H9 (cell line): Measurements from ENCODE around the gene VEGFD. TPM values are rescaled to one million over a fixed set of nuclear protein-coding genes. Genes with fewer than 3 reads are reported as not detected.

Experiments
- DNase-seq: peaks from one replicate; pipeline ENCODE4 v3.0.0-alpha.2; 2017
- H2AFZ ChIP-seq: one replicate; pipeline ENCODE4 v1.6.1; 2013; ENCODE audit warnings: mild to moderate bottlenecking, low read length, control low read depth, moderate library complexity
- H2AK5ac ChIP-seq: 2 replicates; pipeline ENCODE4 v1.6.1; 2013; ENCODE audit warnings: low read length, control low read depth, mixed read lengths; ENCODE audit not compliant: insufficient read length
- H2BK120ac ChIP-seq: one replicate; pipeline ENCODE4 v1.6.1; 2013; ENCODE audit warnings: low read depth, mild to moderate bottlenecking, low read length, control low read depth, inconsistent platforms; ENCODE audit not compliant: poor library complexity, severe bottlenecking
- H2BK12ac ChIP-seq: 2 replicates; pipeline ENCODE4 v1.6.1; 2013; ENCODE audit warnings: low read length, control low read depth, mixed read lengths, low read depth; ENCODE audit not compliant: insufficient read length
- H2BK15ac ChIP-seq: 2 replicates; pipeline ENCODE4 v1.6.1; 2013; ENCODE audit warnings: low read depth, low read length, control low read depth
- H2BK20ac ChIP-seq: one replicate; pipeline ENCODE4 v1.6.1; 2013; ENCODE audit warnings: low read depth, mild to moderate bottlenecking, low read length, control low read depth, inconsistent platforms; ENCODE audit not compliant: poor library complexity, severe bottlenecking
- H2BK5ac ChIP-seq: 2 replicates; pipeline ENCODE4 v1.6.1; 2013; ENCODE audit warnings: low read length, control low read depth, mixed read lengths; ENCODE audit not compliant: insufficient read length
- H3K14ac ChIP-seq: 2 replicates; pipeline ENCODE4 v1.6.1; 2013; ENCODE audit warnings: low read length, control low read depth; ENCODE audit not compliant: insufficient read depth
- H3K18ac ChIP-seq: 2 replicates; pipeline ENCODE4 v1.6.1; 2013; ENCODE audit warnings: low read depth, mild to moderate bottlenecking, mixed read lengths, low read length, control low read depth; ENCODE audit not compliant: insufficient read length
- H3K23ac ChIP-seq: 2 replicates; pipeline ENCODE4 v1.6.1; 2013; ENCODE audit warnings: low read length, control low read depth, mixed read lengths, low read depth; ENCODE audit not compliant: insufficient read length
- H3K23me2 ChIP-seq: 2 replicates; pipeline ENCODE4 v1.6.1; 2013; ENCODE audit warnings: low read depth, mild to moderate bottlenecking, mixed read lengths, low read length, control low read depth; ENCODE audit not compliant: insufficient read length, poor library complexity, severe bottlenecking
- H3K27ac ChIP-seq: 2 replicates; pipeline ENCODE4 v1.5.1; 2013; ENCODE audit warnings: low read length, control low read depth, mixed read lengths, low read depth; ENCODE audit not compliant: insufficient read length
- H3K27me3 ChIP-seq: 2 replicates; pipeline ENCODE4 v1.6.1; 2013; ENCODE audit warnings: low read length, control low read depth, inconsistent platforms; ENCODE audit not compliant: insufficient read depth
- H3K4ac ChIP-seq: 2 replicates; pipeline ENCODE4 v1.6.1; 2013; ENCODE audit warnings: low read depth, mild to moderate bottlenecking, control low read depth, inconsistent platforms, low read length, moderate library complexity
- H3K4me1 ChIP-seq: 2 replicates; pipeline ENCODE4 v1.6.1; 2013; ENCODE audit warnings: low read length, control low read depth, inconsistent platforms; ENCODE audit not compliant: insufficient read depth
- H3K4me2 ChIP-seq: 2 replicates; pipeline ENCODE4 v1.6.1; 2013; ENCODE audit warnings: low read length, control low read depth, mixed read lengths; ENCODE audit not compliant: insufficient read length, insufficient read depth
- H3K56ac ChIP-seq: 2 replicates; pipeline ENCODE4 v1.6.1; 2013; ENCODE audit warnings: low read depth, mild to moderate bottlenecking, mixed read lengths, low read length, control low read depth; ENCODE audit not compliant: insufficient read length
- H3K79me1 ChIP-seq: 2 replicates; pipeline ENCODE4 v1.6.1; 2013; ENCODE audit warnings: low read depth, mild to moderate bottlenecking, moderate library complexity, low read length, control low read depth, inconsistent platforms; ENCODE audit not compliant: insufficient read depth, poor library complexity, severe bottlenecking
- H3K79me2 ChIP-seq: 2 replicates; pipeline ENCODE4 v1.6.1; 2013; ENCODE audit warnings: low read length, control low read depth, inconsistent platforms; ENCODE audit not compliant: insufficient read depth
- H3K9ac ChIP-seq: 2 replicates; pipeline ENCODE4 v1.6.1; 2013; ENCODE audit warnings: low read length, control low read depth, mixed read lengths; ENCODE audit not compliant: insufficient read length; ENCODE audit errors: extremely low read depth
- H3K9me3 ChIP-seq: one replicate; pipeline ENCODE4 v1.6.1; 2013; ENCODE audit warnings: low read depth, low read length, inconsistent platforms; ENCODE audit not compliant: control insufficient read depth
- H3T11ph ChIP-seq: one replicate; pipeline ENCODE4 v1.6.1; 2013; ENCODE audit warnings: mild to moderate bottlenecking, low read length, control low read depth, inconsistent platforms
- H4K20me1 ChIP-seq: one replicate; pipeline ENCODE4 v1.6.1; 2013; ENCODE audit not compliant: control insufficient read depth, insufficient read length, insufficient read depth
- H4K5ac ChIP-seq: 2 replicates; pipeline ENCODE4 v1.6.1; 2013; ENCODE audit warnings: low read depth, mild to moderate bottlenecking, mixed read lengths, low read length, control low read depth; ENCODE audit not compliant: insufficient read length
- H4K8ac ChIP-seq: replicated peaks from 2 replicates; pipeline ENCODE4 v1.6.1; 2013; ENCODE audit warnings: low read length, control low read depth, mixed read lengths, low read depth; ENCODE audit not compliant: insufficient read length
- H4K91ac ChIP-seq: 2 replicates; pipeline ENCODE4 v1.6.1; 2013; ENCODE audit warnings: low read depth, mild to moderate bottlenecking, moderate library complexity, mixed read lengths, low read length, control low read depth; ENCODE audit not compliant: insufficient read length
- H3K27ac Mint-ChIP-seq, 3 experiments: 2 replicates in 2 of 3; 3 replicates in 1 of 3; pipeline ENCODE4 v1.8.0; 2020 to 2021; ENCODE audit warnings: mixed read lengths in 3 of 3, mild to moderate bottlenecking in 1 of 3, moderate library complexity in 1 of 3
- H3K27me3 Mint-ChIP-seq: 2 replicates; pipeline ENCODE4 v1.8.0; 2021; ENCODE audit warnings: low read depth, mild to moderate bottlenecking, moderate library complexity, mixed read lengths
- H3K36me3 Mint-ChIP-seq, 3 experiments: 2 replicates in 2 of 3; 3 replicates in 1 of 3; pipeline ENCODE4 v1.8.0; 2020 to 2021; ENCODE audit warnings: low read depth in 3 of 3, mixed read lengths in 3 of 3; ENCODE audit not compliant: insufficient read depth in 1 of 3
- H3K4me1 Mint-ChIP-seq, 2 experiments: 2 replicates each; pipeline ENCODE4 v1.8.0; 2020; ENCODE audit warnings: mixed read lengths in 2 of 2
- H3K4me3 Mint-ChIP-seq, 2 experiments: 2 replicates in 1 of 2; 3 replicates in 1 of 2; pipeline ENCODE4 v1.8.0; 2020 to 2021; ENCODE audit warnings: mild to moderate bottlenecking in 2 of 2, mixed read lengths in 2 of 2, moderate library complexity in 1 of 2
- H3K9me3 Mint-ChIP-seq, 2 experiments: 2 replicates in 1 of 2; 3 replicates in 1 of 2; pipeline ENCODE4 v1.8.0; 2020; ENCODE audit warnings: mild to moderate bottlenecking in 2 of 2, mixed read lengths in 2 of 2, moderate library complexity in 1 of 2
- CTCF ChIP-seq: fragments of 200-600 bp; sonication (generic); conservative IDR thresholded peaks from 3 replicates; pipeline ENCODE4 v1.8.0; 2021; ENCODE audit warnings: antibody characterized with exemption, mild to moderate bottlenecking
- WGBS: extraction: QIAGEN DNeasy Blood & Tissue Kit; methylation state at CpG from one replicate; pipeline ENCODE4 v1.1.7; 2013; ENCODE audit warnings: missing lambda C conversion rate, low lambda C conversion rate, mixed read lengths; ENCODE audit not compliant: insufficient read length; ENCODE audit errors: extremely low coverage; 5-methylcytosine and 5-hydroxymethylcytosine counted together
- total RNA-seq: library from RNA; stranded (reverse); gene quantifications from 2 replicates; pipeline ENCODE4 v1.2.1, GENCODE V29; 2021

VEGFD gene
- total RNA-seq, 1 experiment from 2014 or later = 0.11 TPM

DNA sequence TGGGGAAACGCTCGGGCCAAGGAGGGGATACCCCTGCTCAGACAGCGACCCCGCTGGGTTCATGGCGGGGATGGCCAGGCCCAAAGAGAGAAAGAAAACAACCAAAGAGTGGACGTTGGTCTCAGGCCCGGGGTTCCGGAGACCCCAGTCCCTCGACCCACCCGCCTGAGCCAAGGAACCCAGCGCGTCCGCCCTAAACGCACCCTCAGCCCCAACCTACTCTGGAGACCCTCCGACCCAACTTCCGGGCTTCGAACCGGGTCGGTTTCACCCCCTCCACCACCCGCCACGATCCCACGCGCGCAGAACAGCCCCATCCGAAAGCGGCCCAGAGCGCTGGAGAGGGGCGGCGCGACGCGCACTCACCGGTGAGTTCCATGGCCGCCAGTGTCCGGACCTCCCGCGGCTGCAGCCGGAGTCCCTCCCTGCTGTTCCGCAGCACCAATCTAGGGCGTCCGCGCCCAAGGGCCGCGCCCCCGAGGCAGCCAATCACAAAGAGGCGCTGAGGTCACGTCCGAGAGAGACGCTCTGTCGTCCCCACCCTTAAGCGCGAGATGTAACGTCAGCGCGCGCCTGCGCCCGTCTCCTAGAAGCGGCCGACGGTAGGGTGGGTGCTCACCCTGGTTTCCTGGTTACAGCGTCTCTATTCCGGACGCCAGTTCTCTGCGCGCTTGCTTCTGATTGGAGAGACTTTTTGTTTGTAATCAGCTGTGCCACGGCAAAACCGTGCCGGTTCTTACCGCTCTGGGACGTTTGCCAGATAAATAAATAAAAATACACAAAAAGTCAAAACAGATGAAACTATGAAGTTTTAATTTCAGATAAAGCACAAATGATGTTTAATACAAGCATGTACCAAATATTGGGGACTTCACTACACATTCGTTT is 48.8 kb downstream of the VEGFD start, which contains the start of gene PIGA:
Gene PIGA (minus strand): TSS at position 389 of the 888 bp plus-strand sequence. CDS start 3,593 bp downstream, outside the sequence.
- Histone ChIP-seq H3K27me3 (no peaks in the 10 kb centered on the region), H2AK5ac (no peak within 1 kb of the TSS), H4K91ac (no peak within 1 kb of the TSS), H3K9ac (peak within 1 kb of the TSS; percentile 76), H2BK12ac (no peak within 1 kb of the TSS), H3K4me1 (no peaks in the 10 kb centered on the region), H3K23ac (no peak within 1 kb of the TSS), H4K8ac (no peak within 1 kb of the TSS), H2AFZ (no peak within 1 kb of the TSS), H4K5ac (no peak within 1 kb of the TSS), H3K14ac (peak within 1 kb of the TSS; percentile 86), H2BK120ac (peak within 1 kb of the TSS; percentile 69), H2BK5ac (no peak within 1 kb of the TSS), H3K4ac (no peak within 1 kb of the TSS), H3K79me2 (no peaks in the 10 kb centered on the region), H3K4me2 (peak within 1 kb of the TSS; percentile 82), H4K20me1 (no peaks in the 10 kb centered on the region), H3K23me2 (no peaks in the 10 kb centered on the region), H3K79me1 (no peaks in the 10 kb centered on the region), H2BK20ac (no peak within 1 kb of the TSS), H3K56ac (no peak within 1 kb of the TSS), H3T11ph (no peak within 1 kb of the TSS), H3K9me3 (no peaks in the 10 kb centered on the region), H2BK15ac (no peak within 1 kb of the TSS), H3K27ac (no peak within 1 kb of the TSS), H3K18ac (peak within 1 kb of the TSS; percentile 63)
- Mint-ChIP-seq H3K27ac (peak within 1 kb of the TSS in 2 of 3 experiments; percentile 89 to 98; a peak in 3 of 7 replicates), H3K36me3 (peaks cover 0 to 9% (median 0%) of the 10 kb centered on the region in 3 experiments; a peak in 3 of 7 replicates), H3K9me3 (peaks cover 0 to 13% of the 10 kb centered on the region in 2 experiments), H3K4me3 (peak within 1 kb of the TSS; percentile 92 to 93), H3K27me3 (peaks cover 6% of the 10 kb centered on the region), H3K4me1 (peaks cover 2 to 5% of the 10 kb centered on the region in 2 experiments; a peak in 2 of 4 replicates)
- peak; percentile 97 for DNase-seq
- no CpG with 5 or more reads among the region's 72 CpGs for WGBS
- TF ChIP-seq CTCF = no peak
